Cardiac muscle cell (in vitro differentiated cells and primary cell): Measurements from ENCODE around the gene LPIN1. TPM values are rescaled to one million over a fixed set of nuclear protein-coding genes. Genes with fewer than 3 reads are reported as not detected.
"Not testable (repeated sequence)": the region's sequence is repeated elsewhere in the genome, so short reads cannot be mapped to it uniquely, and the experiment has no call there.

Experiments
- DNase-seq, 2 donors: peaks; one replicate each; pipeline versions ENCODE4 v3.0.0 to v3.0.0-alpha.2; 2010 to 2017; ENCODE audit warnings: low read depth in 1 of 2, low spot score in 1 of 2
- H3K27ac ChIP-seq: fragments of 200-600 bp; sonication (generic); 2 replicates; pipeline ENCODE4 v1.5.1; 2016
- H3K27me3 ChIP-seq: fragments of 200-600 bp; sonication (generic); 2 replicates; pipeline ENCODE4 v1.6.0; 2016; ENCODE audit warnings: control low read depth
- H3K36me3 ChIP-seq: fragments of 200-600 bp; sonication (generic); 2 replicates; pipeline ENCODE4 v1.5.1; 2016; ENCODE audit warnings: control low read depth
- H3K4me1 ChIP-seq: fragments of 200-600 bp; sonication (generic); 2 replicates; pipeline ENCODE4 v1.8.1; 2017; ENCODE audit warnings: low read depth, mild to moderate bottlenecking, mixed run types
- H3K4me3 ChIP-seq: fragments of 200-600 bp; sonication (generic); 2 replicates; pipeline ENCODE4 v1.5.1; 2016; ENCODE audit warnings: mild to moderate bottlenecking
- H3K9me3 ChIP-seq: fragments of 200-600 bp; sonication (generic); 2 replicates; pipeline ENCODE4 v1.5.1; 2017; ENCODE audit warnings: low read depth, mild to moderate bottlenecking, control low read depth
- polyA plus RNA-seq: library from polyadenylated mRNA; unstranded; fragments of >200 nt; fragmentation: Nextera tagmentation; extraction: Ambion mirVana; gene quantifications from 2 replicates; pipeline ENCODE4 v1.2.1, GENCODE V29; 2016
- total RNA-seq: library from RNA; depleted of rRNA; stranded (reverse); fragments of >200 nt; gene quantifications from 2 replicates; pipeline ENCODE4 v1.2.3, GENCODE V29; 2016
- TF ChIP-seq, protein P1 (sequence below): IDR thresholded peaks from 2 replicates; pipeline ENCODE4 v1.5.1; 2012; ENCODE audit warnings: low read depth, mild to moderate bottlenecking, low read length

Gene LPIN1
- total and polyA plus RNA-seq, 2 experiments from 2014 or later = 47.0 to 58.3 TPM

DNA sequence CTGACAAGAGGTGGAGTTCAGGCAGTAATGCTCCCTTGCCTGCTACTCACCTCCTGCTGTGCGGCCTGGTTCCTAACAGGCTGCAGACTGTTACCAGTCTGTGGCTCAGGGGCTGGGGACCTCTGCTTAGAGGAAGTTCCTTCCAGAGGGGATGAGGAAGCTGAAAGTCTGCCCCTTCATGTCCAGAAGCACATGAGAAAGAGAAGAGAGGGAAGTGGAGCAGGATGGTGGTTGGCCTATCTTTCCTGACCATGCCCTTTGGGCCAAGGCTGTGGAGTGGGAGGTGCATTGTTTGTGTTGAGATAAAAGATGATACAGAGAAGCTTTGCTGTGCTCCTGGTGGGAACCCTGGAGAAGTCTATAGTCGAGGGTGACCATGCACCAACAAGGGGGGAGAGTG, 112.5 kb downstream of the LPIN1 start:
- peaks cover 8% of the 10 kb centered on the region for H3K4me1 ChIP-seq
- no peak overlapping the region for H3K27ac ChIP-seq
- DNase-seq = no peak
- H3K9me3 ChIP-seq = no peaks in the 10 kb centered on the region
- no peaks in the 10 kb centered on the region for H3K36me3 ChIP-seq
- no peak overlapping the region for H3K4me3 ChIP-seq
- TF ChIP-seq, protein P1, sequence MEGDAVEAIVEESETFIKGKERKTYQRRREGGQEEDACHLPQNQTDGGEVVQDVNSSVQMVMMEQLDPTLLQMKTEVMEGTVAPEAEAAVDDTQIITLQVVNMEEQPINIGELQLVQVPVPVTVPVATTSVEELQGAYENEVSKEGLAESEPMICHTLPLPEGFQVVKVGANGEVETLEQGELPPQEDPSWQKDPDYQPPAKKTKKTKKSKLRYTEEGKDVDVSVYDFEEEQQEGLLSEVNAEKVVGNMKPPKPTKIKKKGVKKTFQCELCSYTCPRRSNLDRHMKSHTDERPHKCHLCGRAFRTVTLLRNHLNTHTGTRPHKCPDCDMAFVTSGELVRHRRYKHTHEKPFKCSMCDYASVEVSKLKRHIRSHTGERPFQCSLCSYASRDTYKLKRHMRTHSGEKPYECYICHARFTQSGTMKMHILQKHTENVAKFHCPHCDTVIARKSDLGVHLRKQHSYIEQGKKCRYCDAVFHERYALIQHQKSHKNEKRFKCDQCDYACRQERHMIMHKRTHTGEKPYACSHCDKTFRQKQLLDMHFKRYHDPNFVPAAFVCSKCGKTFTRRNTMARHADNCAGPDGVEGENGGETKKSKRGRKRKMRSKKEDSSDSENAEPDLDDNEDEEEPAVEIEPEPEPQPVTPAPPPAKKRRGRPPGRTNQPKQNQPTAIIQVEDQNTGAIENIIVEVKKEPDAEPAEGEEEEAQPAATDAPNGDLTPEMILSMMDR = no peak
- H3K27me3 ChIP-seq = no peaks in the 10 kb centered on the region

DNA sequence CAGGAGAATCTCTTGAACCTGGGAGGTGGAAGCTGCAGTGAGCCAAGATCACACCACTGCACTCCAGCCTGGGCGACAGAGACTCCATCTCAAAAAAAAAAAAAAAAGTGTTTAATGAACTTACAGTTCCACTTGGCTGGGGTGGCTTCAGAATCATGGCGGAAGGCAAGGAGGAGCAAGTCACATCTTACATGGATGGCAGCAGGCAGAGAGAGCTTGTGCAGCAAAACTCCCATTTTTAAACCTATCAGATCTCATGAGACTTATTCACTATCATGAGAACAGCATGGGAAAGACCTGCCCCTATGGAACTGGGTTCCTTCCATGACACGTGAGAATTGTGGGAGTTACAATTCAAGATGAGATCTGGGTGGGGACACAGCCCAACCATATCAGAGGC, 113.5 kb downstream of the LPIN1 start:
- peaks cover 13% of the 10 kb centered on the region for H3K4me1 ChIP-seq
- not testable (repeated sequence) for H3K4me3 ChIP-seq, H3K36me3 ChIP-seq, H3K9me3 ChIP-seq, H3K27ac ChIP-seq, H3K27me3 ChIP-seq, DNase-seq

DNA sequence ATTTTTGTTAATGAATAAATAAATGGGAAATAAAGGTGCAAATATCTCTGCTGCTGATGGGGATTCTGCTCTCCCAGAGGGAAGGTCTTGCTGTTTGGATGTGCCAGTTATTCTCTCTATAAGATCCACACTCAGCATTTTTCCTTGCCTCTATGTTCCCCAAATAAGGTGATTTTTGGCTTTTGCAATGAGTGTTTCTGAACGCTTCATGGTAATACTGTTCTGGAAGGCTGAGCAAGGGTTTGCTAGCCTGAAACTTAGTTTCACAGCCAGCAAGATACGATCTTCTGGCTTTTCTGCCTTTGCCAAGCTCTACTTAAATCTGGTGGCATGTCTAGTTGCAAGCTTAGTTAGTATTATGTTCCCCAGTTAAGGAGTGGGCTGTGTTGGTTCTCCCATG, 114.6 kb downstream of the LPIN1 start:
- Histone ChIP-seq H3K9me3 (no peaks in the 10 kb centered on the region), H3K27ac (no peak overlapping the region), H3K4me3 (no peak overlapping the region), H3K36me3 (no peaks in the 10 kb centered on the region), H3K4me1 (peaks cover 10% of the 10 kb centered on the region), H3K27me3 (no peaks in the 10 kb centered on the region)
- TF ChIP-seq, protein P1 = no peak
- no peak for DNase-seq

DNA sequence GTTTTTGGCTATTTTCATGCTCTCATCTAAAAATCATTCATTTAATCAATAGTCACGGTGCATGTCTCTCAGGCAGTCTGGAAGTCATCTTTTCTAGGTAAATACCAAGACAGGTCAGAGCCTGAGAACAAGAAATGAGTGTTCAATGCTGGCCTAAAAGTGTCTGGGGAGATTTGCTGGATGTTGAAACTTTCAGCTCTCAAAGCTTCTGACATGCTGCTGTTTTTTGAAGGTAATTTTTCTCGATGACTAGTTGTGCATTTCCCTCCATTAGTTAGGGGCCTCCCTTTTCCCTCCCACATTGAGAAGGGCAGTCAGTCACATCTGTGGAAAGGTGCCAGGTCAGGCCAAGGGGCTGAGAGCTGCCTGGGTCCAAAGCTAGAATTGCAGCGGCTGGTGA, 115.6 kb downstream of the LPIN1 start:
- no peak overlapping the region for H3K27ac ChIP-seq
- no peaks in the 10 kb centered on the region for H3K36me3 ChIP-seq
- no peaks in the 10 kb centered on the region for H3K9me3 ChIP-seq
- no peak overlapping the region for H3K4me3 ChIP-seq
- H3K4me1 ChIP-seq = peaks cover 6% of the 10 kb centered on the region
- no peak for DNase-seq
- TF ChIP-seq, protein P1 = no peak
- H3K27me3 ChIP-seq = no peaks in the 10 kb centered on the region

DNA sequence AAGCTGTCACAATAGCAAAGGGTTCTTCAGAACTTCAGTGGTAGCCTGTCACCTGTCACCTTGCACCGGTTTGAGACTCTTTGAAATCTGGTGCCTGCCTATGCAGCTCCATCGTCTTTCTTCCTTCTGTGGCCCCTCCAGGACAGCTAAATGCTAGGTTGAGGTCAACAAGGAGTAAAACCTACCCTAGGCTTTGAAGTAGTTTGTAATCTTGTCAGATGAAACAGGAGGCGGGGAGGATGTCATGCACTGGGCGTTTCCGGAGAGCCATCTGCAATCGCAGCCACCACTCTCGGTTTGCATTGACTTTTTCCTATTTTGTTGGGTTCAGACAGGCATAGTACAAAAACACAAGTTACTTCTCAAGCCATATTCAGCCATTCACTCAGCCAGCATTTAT, 116.7 kb downstream of the LPIN1 start:
- no peaks in the 10 kb centered on the region for H3K27me3 ChIP-seq
- no peaks in the 10 kb centered on the region for H3K36me3 ChIP-seq
- DNase-seq = peak in 1 of 2 donors; percentile 54
- H3K4me3 ChIP-seq = no peak overlapping the region
- TF ChIP-seq, protein P1 = no peak
- peak overlapping the region; percentile 70 for H3K27ac ChIP-seq
- H3K9me3 ChIP-seq = no peaks in the 10 kb centered on the region
- H3K4me1 ChIP-seq = peaks cover 6% of the 10 kb centered on the region

DNA sequence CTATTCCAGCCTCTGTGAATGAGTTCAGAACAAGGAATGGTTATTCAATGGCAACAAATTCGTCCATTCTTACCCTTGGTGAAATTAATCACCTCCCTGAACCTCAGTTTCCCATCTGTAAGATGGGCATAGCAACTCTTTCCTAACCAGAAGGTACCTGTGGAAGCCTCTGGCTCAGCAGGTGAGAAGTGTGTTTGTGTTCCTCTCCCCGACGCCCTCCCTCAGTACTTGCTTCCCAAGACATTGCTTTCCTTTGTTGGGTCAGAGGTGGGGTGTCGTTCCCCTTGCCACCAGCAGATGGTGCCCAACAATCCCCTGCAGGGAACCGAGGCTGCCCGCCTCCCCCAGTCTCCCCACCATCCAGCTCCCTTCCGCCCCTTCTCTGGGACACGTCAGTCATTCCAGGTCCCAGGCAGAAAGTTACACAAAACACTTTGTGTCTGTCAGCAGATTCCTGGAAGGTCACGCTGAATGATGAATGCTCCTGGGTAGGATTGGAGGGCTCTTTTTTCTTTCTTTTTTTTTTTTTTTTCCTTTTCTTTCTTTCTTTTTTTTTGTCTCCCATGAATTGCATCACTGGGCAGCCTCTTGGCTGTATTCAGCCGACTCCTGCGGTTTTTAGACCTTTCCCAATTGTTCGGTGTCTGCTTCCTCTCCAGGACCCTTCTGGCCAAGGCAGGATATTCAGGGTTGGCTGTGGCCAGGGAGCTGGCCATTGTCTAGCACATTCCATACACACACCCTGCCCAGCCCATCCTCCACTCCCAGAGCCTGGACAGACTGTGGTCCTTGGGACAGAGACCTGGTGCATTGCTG, 117.3 kb downstream of the LPIN1 start:
- no peak overlapping the region for H3K4me3 ChIP-seq
- peak overlapping the region; percentile 70 for H3K27ac ChIP-seq
- H3K9me3 ChIP-seq = no peaks in the 10 kb centered on the region
- H3K27me3 ChIP-seq = no peaks in the 10 kb centered on the region
- DNase-seq = peak; percentile 87 to 98
- TF ChIP-seq, protein P1 = peak; percentile 97
- peaks cover 6% of the 10 kb centered on the region for H3K4me1 ChIP-seq
- no peaks in the 10 kb centered on the region for H3K36me3 ChIP-seq
